Endothelial cell of umbilical vein (primary cell): ENCODE data around the gene RPS6KA3. TPM values are rescaled to one million over a fixed set of nuclear protein-coding genes. Genes with fewer than 3 reads are reported as not detected.

Experiments
- BruUV-seq: library from RNA; stranded (reverse); fragments of 400-500 nt; replicated peaks from 2 replicates; lab custom pipeline; 2021; lab: Mats Ljungman, UMichigan
- CTCF ChIA-PET: fragments of 300-600, 350-600 bp; sonication (Branson Sonifier 250); formaldehyde crosslinking; loops from one replicate; lab custom pipeline; 2021; ENCODE audit warnings: antibody characterized with exemption, inconsistent platforms; lab: Charles Lee
- POLR2A ChIA-PET: fragments of 300-600, 350-600 bp; sonication (Branson Sonifier 250); formaldehyde crosslinking; loops from one replicate; lab custom pipeline; 2021; ENCODE audit warnings: antibody characterized with exemption, inconsistent platforms; lab: Charles Lee
- DNase-seq: peaks from one replicate; pipeline ENCODE4 v3.0.0-alpha.2; 2011; ENCODE audit warnings: low read depth, low spot score
- FAIRE-seq: peaks from 2 replicates; lab custom pipeline; 2011; peaks lifted over from hg19 to GRCh38; lab: Jason Lieb, UNC
- H2AFZ ChIP-seq: 2 replicates; pipeline ENCODE4 v1.6.0; 2012; ENCODE audit warnings: low read depth, low read length, control low read depth, inconsistent platforms
- H3K27ac ChIP-seq: 2 replicates; pipeline ENCODE4 v1.5.1; 2011; ENCODE audit warnings: low read depth, mild to moderate bottlenecking, control low read depth, low read length, moderate library complexity; ENCODE audit not compliant: insufficient read depth
- H3K27me3 ChIP-seq, 2 experiments: 2 replicates each; pipeline versions ENCODE4 v1.6.0 to v1.6.1; 2011; ENCODE audit warnings: low read length in 2 of 2, mixed read lengths in 1 of 2; ENCODE audit not compliant: control insufficient read depth in 2 of 2, insufficient read depth in 2 of 2
- H3K36me3 ChIP-seq, 2 experiments: 2 replicates in 1 of 2; 3 replicates in 1 of 2; pipeline ENCODE4 v1.5.1; 2011; ENCODE audit warnings: low read length in 2 of 2, mild to moderate bottlenecking in 1 of 2, moderate library complexity in 1 of 2; ENCODE audit not compliant: control insufficient read depth in 2 of 2, insufficient read depth in 2 of 2; ENCODE audit errors: extremely low read depth in 1 of 2
- H3K4me1 ChIP-seq: 3 replicates; pipeline ENCODE4 v1.5.1; 2011; ENCODE audit warnings: mild to moderate bottlenecking, low read length; ENCODE audit not compliant: control insufficient read depth, insufficient read depth; ENCODE audit errors: extremely low read depth
- H3K4me2 ChIP-seq: 2 replicates; pipeline ENCODE4 v1.6.1; 2011; ENCODE audit warnings: low read length, control low read depth, mixed read lengths; ENCODE audit not compliant: insufficient read depth
- H3K4me3 ChIP-seq, 3 experiments: fragments of 200-600 bp in 1 of 3; sonication (generic), shearing (Covaris generic) in 1 of 3; replicated peaks in 1 of 3; 2 replicates each; pipeline ENCODE4 v1.5.1; 2011 to 2016; ENCODE audit warnings: control low read depth in 3 of 3, low read length in 3 of 3, mild to moderate bottlenecking in 2 of 3, inconsistent platforms in 1 of 3, low read depth in 1 of 3, moderate library complexity in 1 of 3; ENCODE audit not compliant: insufficient read depth in 1 of 3
- H3K79me2 ChIP-seq: 2 replicates; pipeline ENCODE4 v1.6.0; 2012; ENCODE audit warnings: low read length, inconsistent platforms; ENCODE audit not compliant: control insufficient read depth, insufficient read depth
- H3K9ac ChIP-seq: replicated peaks from 2 replicates; pipeline ENCODE3; 2011; ENCODE audit warnings: low read length, control low read depth; ENCODE audit not compliant: insufficient read depth; ENCODE audit errors: extremely low read depth
- H3K9me1 ChIP-seq: replicated peaks from 3 replicates; pipeline ENCODE4 v1.6.0; 2011; ENCODE audit warnings: mild to moderate bottlenecking, low read length; ENCODE audit not compliant: control insufficient read depth, insufficient read depth; ENCODE audit errors: extremely low read depth
- H3K9me3 ChIP-seq: replicated peaks from 2 replicates; pipeline ENCODE4 v1.5.1; 2012; ENCODE audit warnings: low read length, inconsistent platforms; ENCODE audit not compliant: control insufficient read depth, insufficient read depth
- H4K20me1 ChIP-seq: replicated peaks from 2 replicates; pipeline ENCODE3; 2011; ENCODE audit warnings: mild to moderate bottlenecking, low read length; ENCODE audit not compliant: control insufficient read depth, insufficient read depth; ENCODE audit errors: extremely low read depth
- CTCF ChIP-seq, 2 donors: IDR thresholded peaks; 1 replicate in 1 of 2; 2 replicates in 1 of 2; pipeline ENCODE4 v1.5.1; 2011; ENCODE audit warnings: low read length in 2 of 2, mild to moderate bottlenecking in 2 of 2, moderate library complexity in 2 of 2, control low read depth in 1 of 2, inconsistent platforms in 1 of 2, low read depth in 1 of 2; ENCODE audit not compliant: insufficient read depth in 1 of 2; ENCODE audit errors: extremely low read depth in 1 of 2
- EZH2 ChIP-seq: IDR thresholded peaks from 2 replicates; pipeline ENCODE4 v1.6.1; 2012; ENCODE audit warnings: borderline replicate concordance, low read depth, mild to moderate bottlenecking, moderate library complexity, low read length, inconsistent platforms; ENCODE audit not compliant: severe bottlenecking
- FOS ChIP-seq: IDR thresholded peaks from 2 replicates; pipeline ENCODE4 v1.6.1; 2011; ENCODE audit warnings: mild to moderate bottlenecking, low read length, moderate library complexity, borderline replicate concordance; ENCODE audit not compliant: insufficient read depth
- GATA2 ChIP-seq: IDR thresholded peaks from 2 replicates; pipeline ENCODE4 v1.7.0; 2011; ENCODE audit warnings: low read depth, mild to moderate bottlenecking, moderate library complexity, mixed read lengths, low read length; ENCODE audit not compliant: insufficient read length, insufficient read depth
- JUN ChIP-seq: IDR thresholded peaks from 2 replicates; pipeline ENCODE4 v1.6.1; 2011; ENCODE audit warnings: borderline replicate concordance, low read depth; ENCODE audit not compliant: insufficient read length, insufficient read depth
- MAX ChIP-seq: IDR thresholded peaks from 2 replicates; pipeline ENCODE4 v1.6.1; 2011; ENCODE audit not compliant: insufficient read depth, insufficient read length
- MYC ChIP-seq: IDR thresholded peaks from one replicate; pipeline ENCODE4 v1.6.1; 2011; ENCODE audit warnings: mild to moderate bottlenecking, low read depth, low read length
- POLR2A ChIP-seq: IDR thresholded peaks from 2 replicates; pipeline ENCODE4 v1.6.1; 2012; ENCODE audit warnings: low read depth, mild to moderate bottlenecking, control low read depth, low read length
- POLR2AphosphoS5 ChIP-seq: IDR thresholded peaks from 2 replicates; pipeline ENCODE4 v1.6.1; 2012; ENCODE audit warnings: low read depth, mild to moderate bottlenecking, control low read depth, low read length, moderate library complexity; ENCODE audit not compliant: insufficient read depth
- dilution Hi-C: fragments of 300-500 bp; cut with MboI; formaldehyde crosslinking; loops from one replicate; pipeline ENCODE4 v1.15.0; 2019; ENCODE audit warnings: low sequenced_read_pairs; ENCODE audit not compliant: extremely low pct_ligation_motif_present
- intact Hi-C: fragments of 100-400 bp; cut with micrococcal nuclease; formaldehyde crosslinking; loops from one replicate; pipeline ENCODE4 v1.10.0; 2022
- polyA plus RNA-seq, 4 experiments: library from polyadenylated mRNA; depleted of rRNA in 3 of 4; stranded (reverse) in 3 of 4; unstranded in 1 of 4; fragments of >200 nt; gene quantifications; 2 replicates each; pipeline versions ENCODE4 v1.2.1 to v1.2.3, GENCODE V29; 2011 to 2012; ENCODE audit warnings: missing spikeins in 1 of 4
- total RNA-seq: library from RNA; stranded (reverse); gene quantifications from 2 replicates; pipeline ENCODE4 v1.2.3, GENCODE V29; 2021

RPS6KA3 gene
- total and polyA plus RNA-seq, 2 donors (not counting 3 experiments of a cell fraction or from before 2014, with no cell fraction given): 24.4 to 61.6 TPM

- H3K4me2 ChIP-seq: no peak overlapping the region
- CTCF ChIA-PET: interaction anchor here (1.6 kb wide), 1 partner anchor 8 kb away, joined by 7 read pairs; no protein-coding TSS in a partner anchor
Measured at GRCh38 chrX:20244931-20245330, 21.8 kb downstream of the RPS6KA3 start.

More at GRCh38 chrX:20244931-20245330, 21.8 kb downstream of the RPS6KA3 start:
- no peaks in the 10 kb centered on the region for H3K36me3 ChIP-seq
- no peaks in the 10 kb centered on the region for H4K20me1 ChIP-seq
- DNase-seq (no peak), FAIRE-seq (no peak)
- H2AFZ ChIP-seq: no peak overlapping the region
- H3K9me1 ChIP-seq: no peaks in the 10 kb centered on the region
- peaks cover 2% of the 10 kb centered on the region for H3K79me2 ChIP-seq
- H3K9me3 ChIP-seq: no peaks in the 10 kb centered on the region
- H3K27me3 ChIP-seq: no peaks in the 10 kb centered on the region
- intact Hi-C loops (no loop called here), dilution Hi-C loops (no loop called here)
- POLR2A ChIA-PET: no interaction called here
- no peaks in the 10 kb centered on the region for H3K4me1 ChIP-seq
- H3K9ac ChIP-seq: no peak overlapping the region
- H3K27ac ChIP-seq: no peak overlapping the region
- BruUV-seq: no TSS peak
- no peak for TF ChIP-seq MYC
- TF ChIP-seq CTCF (IDR thresholded peaks at IDR 0.05; ENCODE audit: extremely low read depth in 1 of 2, insufficient read depth in 1 of 2, low read depth in 1 of 2, low read length in 2 of 2): no peak
- no peak for TF ChIP-seq MAX
- TF ChIP-seq POLR2A: no peak
- TF ChIP-seq EZH2: no peak
- no peak for TF ChIP-seq GATA2
- TF ChIP-seq POLR2AphosphoS5: no peak
- TF ChIP-seq FOS: no peak
- TF ChIP-seq JUN: no peak
- H3K4me3 ChIP-seq: no peak overlapping the region
